Fibroblast of skin of right quadriceps (primary cell): ENCODE results near the gene BAZ2B.
"Not testable (repeated sequence)": the region's sequence is repeated elsewhere in the genome, so short reads cannot be mapped to it uniquely, and the experiment has no call there.

Experiments used
- DNase-seq: peaks from one replicate; pipeline ENCODE4 v3.0.0-alpha.2; 2013

The BAZ2B gene

DNA sequence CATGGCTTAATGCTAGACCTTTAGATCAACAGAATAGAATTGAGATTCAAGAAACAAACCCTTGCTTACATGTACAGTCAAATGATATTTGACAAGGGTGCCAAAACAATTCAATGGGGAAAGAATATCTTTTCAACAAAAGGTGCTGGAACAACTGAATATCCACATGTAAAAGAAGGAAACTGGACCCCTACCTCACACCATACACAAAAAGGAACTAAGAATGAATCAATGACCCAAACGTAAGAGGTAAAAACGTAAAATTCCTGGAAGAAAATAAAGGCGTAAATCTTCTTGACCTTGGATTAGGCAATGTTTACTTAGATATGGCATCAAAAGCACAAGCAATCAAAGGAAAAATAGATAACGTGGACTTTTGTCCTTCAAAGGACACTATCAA, 43.1 kb downstream of the BAZ2B start:
- no peak for DNase-seq

DNA sequence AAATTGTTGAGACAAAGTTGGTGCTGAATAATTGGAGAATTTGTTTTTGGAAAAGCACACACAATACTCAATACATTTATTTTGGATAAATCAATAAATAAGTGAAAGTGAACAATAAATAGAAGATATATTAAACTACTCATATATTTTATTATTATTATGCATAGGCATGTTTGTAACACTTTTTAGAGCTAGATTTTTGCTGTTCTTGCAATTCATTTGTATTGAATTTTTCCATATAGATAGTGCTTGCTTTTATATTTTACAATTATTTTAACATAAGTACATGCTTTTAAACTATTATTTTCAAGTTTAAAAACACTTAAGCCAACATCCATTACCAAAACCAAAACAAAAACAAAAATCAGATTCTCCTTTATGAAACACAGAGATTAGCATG, 43.9 kb downstream of the BAZ2B start:
- DNase-seq, result no peak

DNA sequence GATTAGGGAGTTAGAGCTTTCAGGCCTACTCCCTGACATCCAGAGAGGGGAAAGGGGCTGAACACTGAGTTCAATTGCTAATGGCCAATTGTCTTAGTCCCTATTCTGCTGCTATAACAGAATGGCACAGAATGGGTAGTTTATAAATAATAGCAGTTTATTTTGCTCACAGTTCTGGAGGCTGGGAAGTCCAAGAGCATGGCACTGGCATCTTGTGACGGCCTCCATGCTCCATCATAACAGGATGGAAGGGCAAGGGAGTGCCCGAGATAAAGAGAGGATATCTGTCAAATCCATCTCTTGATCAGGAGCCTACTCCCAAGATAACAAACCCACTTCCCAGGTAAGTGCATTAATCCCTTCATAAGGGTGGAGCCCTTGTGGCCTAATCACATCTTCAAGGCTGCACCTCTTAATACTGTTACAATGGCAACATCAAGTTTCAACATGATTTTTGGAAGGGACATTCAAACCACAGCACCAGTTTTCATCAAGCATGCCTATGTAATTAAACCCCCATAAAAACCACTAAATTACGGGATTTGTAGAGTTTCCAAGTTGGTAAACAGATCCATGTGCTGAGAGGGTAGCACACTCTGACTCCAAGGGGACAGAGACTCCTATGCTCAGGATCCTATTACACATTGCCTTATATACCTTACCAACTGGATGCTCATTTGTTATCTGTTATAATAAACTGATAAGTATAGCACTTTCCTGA, 44.6 kb downstream of the BAZ2B start:
- DNase-seq, result peak; percentile 68

DNA sequence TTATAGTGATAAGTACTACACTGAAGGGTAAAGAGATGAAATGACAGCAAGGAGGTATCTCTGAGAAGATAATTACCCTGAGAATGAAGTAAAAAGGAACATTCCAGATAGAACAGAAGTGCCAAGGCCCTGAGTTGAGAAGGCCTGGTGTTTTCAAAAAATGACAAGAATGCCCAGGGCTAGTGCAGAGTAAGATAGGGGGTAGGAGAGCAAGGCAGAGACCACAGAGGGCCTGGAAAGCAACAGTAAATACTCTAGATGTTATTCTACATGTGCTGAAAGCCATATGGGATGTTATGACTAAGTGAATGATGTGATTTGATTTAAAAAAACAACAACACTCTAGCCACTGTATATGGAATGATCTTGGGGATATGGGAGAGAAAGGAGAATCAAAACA, 52.3 kb downstream of the BAZ2B start:
- peak; percentile 67 for DNase-seq

DNA sequence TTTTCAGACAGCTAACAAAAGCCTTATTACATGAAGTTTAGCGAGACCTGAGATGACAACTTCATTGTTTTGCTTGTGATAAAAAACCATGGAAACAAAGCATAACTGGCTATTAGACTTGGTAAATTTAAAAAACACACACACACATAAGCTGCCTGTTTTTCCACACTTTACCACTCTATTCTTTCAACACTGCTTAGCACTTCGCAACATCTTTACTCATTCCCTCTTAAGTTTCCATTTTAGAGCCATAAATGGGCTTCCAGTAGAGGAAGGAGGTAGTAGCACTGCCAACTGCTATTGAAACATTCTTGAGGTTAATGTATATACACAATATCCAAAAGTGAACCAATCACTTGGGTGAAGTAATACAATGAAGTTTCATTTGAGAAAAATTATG, 54.1 kb downstream of the BAZ2B start:
- peak; percentile 74 for DNase-seq

DNA sequence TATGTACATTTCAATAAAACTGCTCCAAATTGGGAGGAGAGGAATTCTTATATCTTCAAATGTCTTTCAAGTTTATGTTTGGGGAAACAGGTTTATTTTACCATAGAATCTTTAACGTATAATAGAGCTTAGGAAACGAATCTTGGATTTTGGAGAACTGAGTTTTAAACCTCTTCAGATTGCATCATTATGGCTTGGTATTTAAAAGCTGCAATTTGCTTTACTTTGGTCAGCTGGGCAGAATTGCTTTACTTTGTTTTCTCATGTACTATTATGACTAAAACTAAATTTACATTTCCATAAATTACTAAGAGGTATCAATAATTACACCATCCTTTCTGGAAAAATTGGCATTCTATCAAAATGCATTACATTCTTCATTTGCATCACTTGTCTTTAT, 54.6 kb downstream of the BAZ2B start:
- DNase-seq, result no peak

GRCh38 chr2:159561242-159561641, 55.1 kb downstream of the BAZ2B start:
- no peak for DNase-seq

- no peak for DNase-seq
Measured at GRCh38 chr2:159559034-159559433, 57.3 kb downstream of the BAZ2B start.

DNA sequence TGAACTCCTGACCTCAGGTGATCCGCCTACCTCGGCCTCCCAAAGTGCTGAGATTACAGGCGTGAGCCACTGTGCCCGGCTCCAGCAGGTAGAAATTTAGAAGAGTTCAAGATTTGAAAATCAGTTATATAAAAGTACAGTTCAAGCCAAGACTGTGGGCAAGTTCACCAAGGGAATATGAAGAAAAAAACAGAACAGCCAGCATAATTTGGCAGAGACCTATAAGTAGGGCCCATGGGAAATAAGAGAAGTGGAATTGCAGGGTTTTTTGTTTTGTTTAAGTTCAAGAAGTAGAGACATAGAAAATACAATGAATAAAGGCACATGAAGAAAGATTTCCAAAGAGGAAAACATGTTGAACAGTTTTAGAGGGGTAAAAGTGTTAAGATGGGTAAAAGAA, 57.9 kb downstream of the BAZ2B start:
- DNase-seq, result no peak

- no peak for DNase-seq
Measured at GRCh38 chr2:159557437-159558034, 58.8 kb downstream of the BAZ2B start.

DNA sequence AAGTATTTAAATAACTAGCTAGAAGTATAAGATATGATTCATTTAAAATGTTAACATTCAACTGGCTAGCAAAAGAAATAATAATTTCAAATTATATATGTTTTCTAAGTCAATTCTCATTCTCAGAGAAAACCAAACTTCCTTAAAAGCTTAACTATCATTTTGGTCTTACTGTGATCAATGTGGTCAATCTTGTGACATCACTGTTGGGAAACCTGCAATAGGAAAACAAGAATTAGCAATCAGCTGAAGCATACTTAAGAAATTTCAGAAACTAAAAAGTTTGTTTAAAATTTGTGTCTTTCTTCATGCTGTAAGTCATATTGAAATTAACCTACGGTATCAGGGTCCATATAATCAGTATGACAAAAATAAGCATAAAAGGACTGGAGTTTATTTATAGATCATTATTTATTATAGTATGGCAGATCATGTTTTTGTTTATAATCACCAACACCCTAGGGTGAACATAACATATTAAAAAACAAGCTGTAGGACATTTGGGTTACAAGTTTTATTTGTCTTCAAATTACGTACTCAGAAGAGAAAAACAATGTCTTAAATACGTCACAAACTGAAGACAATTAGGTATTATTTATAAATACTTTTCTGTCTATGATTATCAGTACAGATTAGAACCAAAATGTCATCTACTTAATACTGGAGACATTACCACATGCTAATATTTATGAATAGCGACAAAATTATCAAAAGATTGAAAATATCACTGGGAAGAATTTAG, 60.5 kb downstream of the BAZ2B start:
- DNase-seq, result no peak

- DNase-seq, result no peak
Measured at GRCh38 chr2:159553727-159554126, 62.6 kb downstream of the BAZ2B start.

- no peak for DNase-seq
Measured at GRCh38 chr2:159551806-159552205, 64.5 kb downstream of the BAZ2B start.

DNA sequence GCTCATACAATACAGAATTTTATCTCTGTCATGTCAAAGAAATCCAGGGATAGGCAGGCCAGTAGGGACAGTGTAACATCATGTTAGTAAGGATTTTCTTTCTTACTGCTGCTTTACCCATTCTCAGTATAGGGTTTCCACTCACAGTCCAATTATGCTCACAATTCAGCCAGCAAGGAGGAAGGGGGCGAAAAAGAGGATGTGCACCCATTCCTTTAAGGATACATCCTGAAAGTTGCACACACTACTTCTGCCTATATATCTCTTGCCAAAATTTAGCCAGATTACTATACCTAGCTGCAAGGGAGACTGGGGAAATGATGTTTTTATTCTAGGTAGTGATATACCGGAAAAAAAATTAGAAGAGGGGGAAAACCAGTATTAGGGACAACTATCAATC, 66.1 kb downstream of the BAZ2B start:
- DNase-seq, result no peak

DNA sequence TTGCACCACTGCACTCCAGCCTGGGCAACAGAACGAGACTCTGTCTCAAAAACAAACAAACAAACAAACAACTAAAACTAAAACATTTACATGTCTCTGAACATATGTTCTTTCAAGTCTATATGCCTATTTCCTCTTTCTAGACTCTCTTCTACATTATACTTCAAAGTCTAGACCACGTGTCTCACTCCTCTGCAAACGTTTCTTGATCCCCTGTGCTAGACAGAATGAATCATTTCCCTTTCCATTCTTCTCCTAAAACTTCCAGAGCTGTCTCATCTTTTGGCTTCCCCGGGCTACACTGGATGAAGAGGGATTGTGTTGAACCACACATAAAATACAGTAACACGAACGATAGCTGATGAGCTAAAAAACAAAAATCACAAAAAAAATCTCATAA, 67.1 kb downstream of the BAZ2B start:
- DNase-seq, result peak; percentile 34

DNA sequence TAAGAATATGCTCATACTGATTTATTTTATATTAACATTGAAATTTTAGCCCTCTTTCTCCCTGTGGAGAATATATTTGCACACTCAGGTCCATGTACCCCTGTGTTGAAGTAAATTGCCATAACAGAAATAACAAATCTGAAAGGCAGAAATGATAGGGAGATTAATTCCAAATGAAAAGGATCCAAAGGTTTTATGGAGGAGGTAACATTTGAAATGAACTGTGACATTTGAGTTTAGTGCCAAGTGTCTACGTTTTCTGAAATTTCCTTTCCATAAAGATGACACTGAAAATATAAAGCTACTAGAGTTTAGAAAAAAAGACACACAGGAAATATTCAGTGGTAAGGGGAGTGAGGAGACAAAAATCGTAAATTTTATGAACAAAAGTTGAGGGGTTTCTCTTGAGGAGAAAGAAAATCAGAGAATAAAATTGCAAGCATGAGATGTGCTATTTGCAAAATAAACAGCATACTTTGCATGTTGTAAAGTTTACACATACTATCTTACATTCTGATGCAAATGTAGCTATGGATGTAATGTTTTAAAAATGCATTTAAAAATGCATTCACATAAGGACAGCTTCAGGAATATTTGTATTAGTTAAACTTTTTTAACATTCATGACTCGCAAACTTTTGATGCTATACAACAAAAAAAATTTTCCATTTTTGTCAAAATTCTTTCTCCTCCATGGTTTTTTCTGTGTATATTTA, 69.5 kb downstream of the BAZ2B start:
- no peak for DNase-seq

- no peak for DNase-seq
Measured at GRCh38 chr2:159546039-159546438, 70.3 kb downstream of the BAZ2B start.

- DNase-seq, result no peak
Measured at GRCh38 chr2:159545085-159545484, 71.3 kb downstream of the BAZ2B start.

- DNase-seq, result no peak
Measured at GRCh38 chr2:159542101-159542500, 74.2 kb downstream of the BAZ2B start.

GRCh38 chr2:159539701-159540100, 76.6 kb downstream of the BAZ2B start:
- no peak for DNase-seq

DNA sequence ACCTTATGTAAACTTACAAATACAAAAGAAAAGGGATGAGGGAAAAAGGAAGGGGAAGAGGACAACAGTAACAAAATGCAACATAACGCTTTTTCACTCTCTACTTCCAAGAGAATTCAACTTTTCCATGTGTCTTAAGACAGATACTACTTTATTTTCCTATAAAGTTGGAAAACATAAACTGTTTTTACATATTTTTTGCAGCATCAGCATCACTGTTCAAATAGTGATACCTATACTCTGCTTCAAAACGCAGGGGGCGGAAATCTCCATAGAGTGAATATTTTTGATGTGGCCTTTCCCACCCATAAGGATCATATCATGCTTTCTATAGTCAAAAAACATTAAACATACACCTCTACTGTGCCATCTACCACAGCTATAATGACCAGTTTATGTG, 77.5 kb downstream of the BAZ2B start:
- no peak for DNase-seq

- DNase-seq, result not testable (repeated sequence)
Measured at GRCh38 chr2:159535261-159535660, 81.1 kb downstream of the BAZ2B start.

GRCh38 chr2:159531475-159531874, 84.9 kb downstream of the BAZ2B start:
- DNase-seq, result no peak

- DNase-seq, result no peak
Measured at GRCh38 chr2:159526433-159526832, 89.9 kb downstream of the BAZ2B start.
